GM19395 (cell line): ENCODE data around the gene ERBB4.
"Not testable (repeated sequence)": the region's sequence is repeated elsewhere in the genome, so short reads cannot be mapped to it uniquely, and the experiment has no call there.

ENCODE experiments used
- ATAC-seq: cut with Tn5 transposase; IDR thresholded peaks from one replicate; pipeline ENCODE4 v1.9.1; 2021; ENCODE audit warnings: mild to moderate bottlenecking, moderate library complexity; ENCODE audit not compliant: unreplicated experiment

ERBB4 gene

DNA sequence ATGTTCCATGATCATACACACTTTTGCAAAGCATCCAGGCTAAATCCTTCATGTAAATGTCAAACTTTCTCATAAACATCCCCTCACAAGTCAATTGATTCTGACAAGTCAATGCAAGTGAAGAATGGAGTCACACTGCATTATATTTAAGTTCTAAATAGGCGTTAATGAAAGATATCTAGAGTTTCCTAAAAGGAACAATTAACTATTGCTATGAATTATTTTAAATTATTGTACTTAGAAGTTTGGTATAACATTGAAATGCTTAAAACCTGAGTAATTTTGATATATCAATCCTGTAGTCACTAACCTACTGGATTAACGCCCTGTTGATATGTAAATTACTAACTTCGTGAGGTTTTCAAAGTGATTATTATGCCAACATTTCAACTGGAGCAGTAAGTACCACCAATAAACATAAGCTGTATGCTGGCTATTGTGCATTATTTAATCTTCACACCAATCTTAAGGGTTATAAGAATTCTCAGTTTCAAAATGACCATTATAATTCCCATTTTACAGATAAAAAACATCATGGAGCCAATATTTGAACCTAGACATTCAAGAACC lies 884.3 kb downstream of the ERBB4 start:
- no peak for ATAC-seq

DNA sequence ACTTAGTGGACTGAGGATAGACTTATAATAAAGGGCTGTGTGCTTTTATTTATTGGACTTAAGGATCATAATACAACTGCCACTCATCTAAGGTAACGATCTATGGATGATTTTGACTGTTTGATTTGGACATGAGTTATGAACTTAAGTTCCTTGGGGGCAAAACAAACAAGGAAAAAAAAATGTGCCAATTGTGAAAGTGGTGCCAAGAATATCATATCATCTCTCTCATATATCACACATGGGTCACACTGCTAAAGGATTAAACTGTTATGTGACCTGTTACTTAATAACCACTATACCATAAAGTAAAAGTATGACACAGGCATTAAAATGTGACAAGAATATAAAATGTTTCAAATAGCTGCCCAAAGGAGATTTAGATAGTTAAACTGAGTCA lies 886.3 kb downstream of the ERBB4 start:
- no peak for ATAC-seq

DNA sequence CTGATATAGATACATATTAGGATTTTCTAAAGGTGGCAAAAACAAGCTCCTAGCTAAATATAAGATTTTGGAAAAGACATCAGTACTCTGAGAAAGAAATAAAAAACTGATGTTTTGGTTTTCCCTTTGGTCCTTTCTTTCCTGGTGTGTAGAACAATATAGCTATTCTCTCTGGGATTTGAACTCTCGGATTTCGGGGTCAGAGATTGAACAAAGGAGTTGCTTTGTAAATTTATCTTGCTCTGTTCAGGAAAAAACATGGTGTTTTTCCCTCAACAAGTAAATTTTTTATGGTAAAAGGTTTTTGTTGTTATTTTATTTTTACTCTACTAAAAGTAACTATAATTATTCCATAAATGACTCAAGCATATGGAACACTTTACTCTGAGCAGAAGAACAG lies 889.3 kb downstream of the ERBB4 start:
- ATAC-seq: no peak

DNA sequence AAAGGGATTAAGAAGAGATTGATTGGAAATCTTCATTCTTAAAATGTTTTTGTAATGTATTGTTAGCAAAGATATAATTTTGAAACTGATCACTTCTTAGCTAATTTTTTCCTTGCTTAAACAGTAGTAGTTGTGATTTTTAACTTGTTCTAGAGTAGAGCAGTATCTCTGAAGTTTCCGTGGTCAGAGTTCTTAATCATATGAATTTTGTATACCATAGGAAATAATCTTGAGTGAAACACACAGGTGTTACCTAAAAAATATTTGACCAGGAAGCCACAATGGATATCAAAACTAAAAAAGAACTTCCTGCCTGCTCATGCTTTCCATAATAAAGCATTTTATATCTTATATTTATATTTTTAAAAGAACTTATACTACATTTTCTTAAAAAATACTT lies 907.1 kb downstream of the ERBB4 start:
- ATAC-seq: no peak

- ATAC-seq: no peak
Observed at GRCh38 chr2:211623096-211623495, 915.5 kb downstream of the ERBB4 start.

GRCh38 chr2:211620986-211621385 lies 917.6 kb downstream of the ERBB4 start:
- no peak for ATAC-seq

DNA sequence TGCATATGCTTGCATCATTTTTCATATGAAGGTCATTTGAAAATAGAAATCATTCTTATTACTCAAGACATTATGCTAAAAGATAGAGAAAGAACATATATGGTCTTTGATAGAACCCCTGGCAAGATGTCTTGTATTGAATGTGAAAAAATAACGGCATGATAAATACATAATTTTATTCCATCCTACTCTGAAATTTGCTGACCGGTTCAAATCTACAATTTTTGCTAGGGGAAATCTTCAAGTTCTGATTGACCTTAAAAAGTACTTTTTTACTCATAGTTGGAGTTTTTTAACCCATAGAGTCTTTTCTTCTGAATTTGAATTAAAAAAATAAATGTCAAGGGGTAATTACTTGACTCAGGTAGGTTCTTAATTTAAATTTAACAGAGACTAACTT lies 920.8 kb downstream of the ERBB4 start:
- no peak for ATAC-seq

DNA sequence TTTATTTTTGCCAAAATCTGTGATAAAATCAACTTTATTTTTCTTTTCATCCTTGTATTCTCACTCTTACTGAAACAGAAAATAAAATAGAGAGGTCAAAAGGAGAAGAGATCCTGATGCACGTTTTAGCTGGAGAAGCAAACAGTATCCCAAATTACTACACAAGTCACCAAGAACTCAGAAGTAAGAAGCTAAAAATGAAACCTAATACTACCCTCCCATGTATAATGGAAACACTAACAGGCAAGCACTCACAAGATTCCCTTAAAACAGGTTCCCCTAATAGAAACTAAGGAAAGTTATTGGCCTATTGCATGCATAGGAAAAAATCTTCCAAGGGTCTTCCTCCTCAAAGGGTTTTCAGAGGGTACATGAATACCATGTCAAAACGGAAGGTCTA lies 927.0 kb downstream of the ERBB4 start:
- ATAC-seq: no peak

- ATAC-seq: no peak
Observed at GRCh38 chr2:211611061-211611518, 927.5 kb downstream of the ERBB4 start.

DNA sequence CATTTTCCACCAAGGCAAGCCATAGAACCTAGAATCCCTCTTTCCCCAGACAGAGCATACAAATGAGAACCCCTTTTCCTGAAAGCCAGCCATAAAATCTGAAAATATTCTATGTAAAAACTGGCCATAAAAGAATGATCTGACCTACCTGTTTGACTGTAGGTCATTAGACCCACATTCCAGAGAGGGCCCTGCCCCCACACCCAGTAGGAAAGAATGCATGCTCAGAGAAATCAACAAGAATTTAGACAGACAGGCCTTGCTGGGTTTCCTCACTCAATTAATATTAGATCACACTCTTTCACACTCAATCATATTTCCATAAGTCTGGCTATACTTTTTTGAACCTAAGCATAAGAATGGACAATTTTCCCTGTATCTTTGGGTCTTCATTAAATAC lies 929.5 kb downstream of the ERBB4 start:
- ATAC-seq: no peak

DNA sequence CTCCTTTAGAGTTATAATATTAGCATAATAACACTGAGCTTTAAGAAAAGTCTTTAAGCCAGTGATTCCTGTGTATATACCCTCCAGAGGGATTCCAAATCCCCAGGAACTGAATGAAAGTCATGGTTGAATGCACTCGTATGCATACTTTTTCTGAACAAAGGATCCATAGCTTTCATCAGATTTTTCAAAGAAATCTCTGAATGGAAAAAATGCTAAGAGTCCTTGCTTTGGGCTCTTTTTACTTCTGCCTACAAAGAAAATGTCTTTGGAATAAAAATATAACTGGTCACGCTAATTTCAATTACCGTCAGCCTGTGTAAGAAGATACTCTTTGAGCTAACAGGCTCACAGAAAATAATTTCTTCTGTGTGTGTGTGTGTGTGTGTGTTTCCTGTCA lies 939.5 kb downstream of the ERBB4 start:
- ATAC-seq: no peak

GRCh38 chr2:211598238-211598637 lies 940.4 kb downstream of the ERBB4 start:
- no peak for ATAC-seq

DNA sequence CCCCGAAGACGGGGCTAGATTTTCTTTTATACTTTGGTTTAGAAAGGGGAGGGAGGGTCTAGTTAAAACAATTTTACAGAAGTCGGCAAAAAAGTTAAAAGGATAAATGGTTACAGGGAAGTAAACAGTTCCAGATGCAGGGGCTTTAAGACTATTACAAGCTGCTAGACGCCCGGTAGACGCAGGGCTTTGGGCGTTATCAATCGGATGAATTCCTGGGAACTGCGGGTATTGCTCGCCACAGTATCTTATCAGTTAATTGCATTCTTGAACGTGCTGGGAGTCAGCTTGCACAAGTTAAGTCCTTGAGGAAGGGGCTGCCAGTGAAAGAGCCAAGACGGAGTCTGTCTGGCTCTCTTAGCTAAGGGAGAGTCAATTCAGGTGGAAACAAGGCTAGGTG lies 946.6 kb downstream of the ERBB4 start:
- not testable (repeated sequence) for ATAC-seq

GRCh38 chr2:211591426-211591825 lies 947.2 kb downstream of the ERBB4 start:
- ATAC-seq: no peak

GRCh38 chr2:211568439-211568838 lies 970.2 kb downstream of the ERBB4 start:
- ATAC-seq: no peak

DNA sequence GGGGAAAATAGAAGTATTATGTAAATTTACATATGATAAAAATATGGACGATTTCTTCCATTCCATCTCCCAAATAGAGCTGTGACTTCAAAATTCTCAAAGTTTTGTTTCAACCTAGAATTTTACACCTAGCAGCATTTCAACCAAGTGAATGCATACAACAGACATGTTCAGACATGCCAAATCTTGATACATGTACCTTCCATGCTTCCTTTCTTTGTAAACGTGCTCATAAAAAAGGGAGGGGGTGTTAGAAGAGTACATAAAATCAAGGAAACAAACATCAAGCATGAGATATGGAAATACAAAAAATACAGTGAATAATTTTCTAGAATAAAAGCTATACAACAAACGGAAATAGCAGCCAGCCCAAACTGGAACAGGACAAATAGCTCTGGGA lies 974.2 kb downstream of the ERBB4 start:
- no peak for ATAC-seq

- ATAC-seq: no peak
Observed at GRCh38 chr2:211545582-211545981, 993.0 kb downstream of the ERBB4 start.

DNA sequence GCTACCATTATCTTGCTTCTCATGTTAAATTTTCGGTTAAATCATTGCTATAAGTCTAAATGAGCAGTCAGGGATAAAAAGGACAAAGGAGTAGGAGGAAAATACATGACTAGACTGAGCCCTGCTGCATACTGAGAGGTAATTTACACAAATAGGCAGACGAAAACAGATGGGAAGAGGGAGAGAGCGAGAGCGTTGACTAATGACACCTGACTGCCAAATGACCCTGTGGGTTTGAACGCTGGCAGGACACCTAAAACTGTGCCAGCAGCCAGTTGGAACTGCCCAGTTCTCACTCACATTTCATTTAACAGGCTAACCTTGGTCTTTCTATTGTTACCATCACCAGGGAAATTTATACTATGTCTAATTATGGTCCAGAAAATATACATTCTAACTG lies 1004.0 kb downstream of the ERBB4 start:
- ATAC-seq: no peak

DNA sequence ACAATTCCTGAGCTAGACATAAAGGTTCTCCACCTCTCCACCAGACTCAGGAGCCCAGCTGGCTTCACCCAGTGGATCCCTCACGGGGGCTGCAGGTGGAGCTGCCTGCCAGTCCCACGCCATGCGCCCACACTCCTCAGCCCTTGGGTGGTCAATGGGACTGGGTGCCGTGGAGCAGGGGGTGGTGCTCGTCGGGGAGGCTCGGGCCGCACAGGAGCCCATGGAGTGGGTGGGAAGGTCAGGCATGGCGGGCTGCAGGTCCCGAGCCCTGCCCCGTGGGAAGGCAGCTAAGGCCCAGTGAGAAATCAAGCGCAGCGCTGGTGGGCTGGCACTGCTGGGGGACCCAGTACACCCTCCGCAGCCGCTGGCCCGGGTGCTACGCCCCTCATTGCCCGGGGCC lies 1014.4 kb downstream of the ERBB4 start:
- not testable (repeated sequence) for ATAC-seq

- ATAC-seq: no peak
Observed at GRCh38 chr2:211516537-211516936, 1022.1 kb downstream of the ERBB4 start.

DNA sequence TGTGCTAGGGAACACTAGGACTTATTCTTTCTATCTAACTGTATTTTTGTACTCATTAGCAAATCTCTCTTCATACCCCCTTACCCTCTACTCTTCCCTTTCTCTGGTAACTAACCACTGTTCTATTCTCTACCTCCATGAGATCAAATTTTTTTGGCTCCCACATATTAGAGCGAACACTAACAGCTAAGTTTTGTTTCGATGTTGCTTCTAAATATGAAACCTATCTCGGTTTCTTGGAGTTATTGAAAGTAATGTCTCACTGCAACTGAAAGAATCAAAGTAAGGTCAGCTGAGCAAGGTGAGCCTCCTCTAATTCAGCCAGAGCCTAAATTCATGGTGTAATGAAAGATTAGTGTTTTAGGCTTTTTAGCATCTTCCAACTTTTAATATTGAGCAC lies 1024.6 kb downstream of the ERBB4 start:
- no peak for ATAC-seq

GRCh38 chr2:211513446-211513845 lies 1025.2 kb downstream of the ERBB4 start:
- ATAC-seq: no peak

DNA sequence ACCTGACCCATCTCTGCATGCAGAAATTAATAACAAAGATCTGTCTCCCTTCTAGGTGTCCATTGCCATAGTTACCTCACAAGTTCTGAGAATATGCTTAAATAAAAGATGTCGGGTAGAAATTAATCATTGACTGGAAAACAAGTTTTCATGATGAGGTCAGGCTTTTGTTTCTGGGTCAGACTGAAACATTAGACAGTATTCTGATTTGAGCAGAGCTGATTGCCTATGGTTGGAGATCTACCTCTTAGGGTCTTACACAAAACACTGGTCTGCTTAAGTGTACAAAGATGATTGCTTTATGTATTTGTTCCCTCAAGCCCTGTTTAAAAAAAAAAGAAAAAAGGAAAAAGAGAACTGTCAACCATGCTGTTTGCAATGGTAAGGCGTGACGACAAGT lies 1025.8 kb downstream of the ERBB4 start:
- no peak for ATAC-seq
